ENCODE data around the gene TMPRSS13. TPM values are rescaled to one million over a fixed set of nuclear protein-coding genes. Genes with fewer than 3 reads are reported as not detected.
"Not testable (repeated sequence)": the region's sequence is repeated elsewhere in the genome, so short reads cannot be mapped to it uniquely, and the experiment has no call there.

TMPRSS13 gene
- total RNA-seq = 0.39 TPM
- long read RNA-seq = 0 reads

DNA sequence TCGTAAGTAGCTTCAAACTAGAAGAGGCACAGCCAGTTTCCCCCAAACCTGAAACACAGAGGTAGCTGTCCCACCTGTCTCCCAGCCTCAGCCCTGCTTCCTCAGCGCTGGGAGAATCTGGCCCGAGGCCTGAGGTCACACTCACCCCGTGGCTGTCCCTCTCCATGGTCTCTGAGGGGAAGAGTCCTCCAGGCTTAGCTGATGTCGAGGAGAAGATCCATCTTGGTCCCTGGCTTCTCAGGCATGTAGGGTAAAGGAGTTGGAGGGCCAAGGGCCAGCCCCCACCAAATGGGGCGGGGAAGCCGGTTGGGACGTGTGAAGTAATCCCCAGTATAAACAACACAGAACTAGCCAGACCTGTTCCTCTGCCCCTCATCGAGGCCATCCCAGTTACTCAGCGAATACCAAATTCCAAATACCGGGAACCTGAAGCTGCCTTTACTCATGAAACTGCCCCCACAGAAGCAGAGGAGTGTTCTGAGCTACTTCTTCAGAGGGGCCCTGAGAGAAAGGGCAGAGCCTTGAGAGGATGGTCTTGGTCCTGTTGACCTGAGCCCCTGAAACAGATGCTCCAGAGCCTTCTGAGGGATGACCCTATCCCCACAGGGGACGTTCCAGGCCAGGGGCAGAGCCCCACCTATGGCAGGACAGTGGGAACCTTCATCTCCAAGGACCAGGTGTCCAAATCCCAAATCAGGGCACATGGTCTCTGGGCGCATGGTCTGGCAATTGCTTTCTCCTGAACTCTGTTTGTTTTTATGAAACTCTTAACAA is at the start of gene TMPRSS13:
TSS of gene TMPRSS13 (minus strand) at position 261 of the 774 bp plus-strand sequence. CDS start at position 166, 95 bp downstream.
- no peak for DNase-seq (ENCODE audit: low spot score)

GRCh38 chr11:117978991-117979390 is 49.8 kb upstream of the TMPRSS13 start:
- no peak for DNase-seq (ENCODE audit: low spot score)

- DNase-seq (ENCODE audit: low spot score) = not testable (repeated sequence)
Observed at GRCh38 chr11:117978291-117978910, 49.2 kb upstream of the TMPRSS13 start.

DNA sequence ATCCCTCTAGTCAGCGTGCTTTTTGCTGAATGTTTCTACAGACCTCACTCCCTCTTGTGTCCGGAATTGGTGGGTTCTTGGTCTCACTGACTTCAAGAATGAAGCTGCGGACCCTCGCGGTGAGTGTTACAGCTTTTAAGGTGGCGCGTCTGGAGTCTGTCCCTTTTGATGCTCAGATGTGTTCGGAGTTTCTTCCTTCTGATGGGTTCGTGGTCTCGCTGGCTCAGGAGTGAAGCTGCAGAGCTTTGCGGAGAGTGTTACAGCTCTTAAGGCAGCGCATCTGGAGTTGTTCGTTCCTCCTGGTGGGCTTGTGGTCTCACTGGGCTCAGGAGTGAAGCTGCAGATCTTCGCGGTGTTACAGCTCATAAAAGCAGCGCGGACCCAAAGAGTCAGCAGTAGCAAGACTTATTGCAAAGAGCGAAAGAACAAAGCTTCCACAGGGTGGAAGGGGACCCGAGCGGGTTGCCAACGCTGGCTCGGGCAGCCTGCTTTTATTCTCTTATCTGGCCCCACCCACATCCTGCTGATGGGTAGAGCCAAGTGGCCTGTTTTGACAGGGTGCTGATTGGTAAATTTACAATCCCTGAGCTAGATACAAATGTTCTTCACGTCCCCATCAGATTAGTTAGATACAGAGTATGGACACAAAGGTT is 48.5 kb upstream of the TMPRSS13 start:
- not testable (repeated sequence) for DNase-seq (ENCODE audit: low spot score)

- DNase-seq (ENCODE audit: low spot score) = no peak
Observed at GRCh38 chr11:117977029-117977428, 47.8 kb upstream of the TMPRSS13 start.

- no peak for DNase-seq (ENCODE audit: low spot score)
Observed at GRCh38 chr11:117976445-117976844, 47.2 kb upstream of the TMPRSS13 start.

DNA sequence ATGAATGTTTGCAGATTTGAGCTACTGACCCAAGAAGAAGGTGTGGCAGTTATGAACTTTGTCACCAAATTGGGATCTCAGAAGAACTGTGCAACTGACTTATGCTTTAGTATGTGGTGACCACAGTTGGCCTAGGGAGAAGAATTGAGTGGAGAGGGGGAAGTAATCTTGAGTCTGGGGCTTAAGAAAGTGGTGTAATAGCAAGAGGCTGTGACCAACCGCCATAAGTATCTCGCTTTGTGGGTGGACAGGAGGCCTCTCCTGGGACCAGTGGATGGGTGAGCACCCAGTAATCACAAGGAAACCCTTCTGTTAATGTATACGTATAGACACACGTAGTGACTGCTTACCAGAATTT is 44.3 kb upstream of the TMPRSS13 start:
- no peak for DNase-seq (ENCODE audit: low spot score)

DNA sequence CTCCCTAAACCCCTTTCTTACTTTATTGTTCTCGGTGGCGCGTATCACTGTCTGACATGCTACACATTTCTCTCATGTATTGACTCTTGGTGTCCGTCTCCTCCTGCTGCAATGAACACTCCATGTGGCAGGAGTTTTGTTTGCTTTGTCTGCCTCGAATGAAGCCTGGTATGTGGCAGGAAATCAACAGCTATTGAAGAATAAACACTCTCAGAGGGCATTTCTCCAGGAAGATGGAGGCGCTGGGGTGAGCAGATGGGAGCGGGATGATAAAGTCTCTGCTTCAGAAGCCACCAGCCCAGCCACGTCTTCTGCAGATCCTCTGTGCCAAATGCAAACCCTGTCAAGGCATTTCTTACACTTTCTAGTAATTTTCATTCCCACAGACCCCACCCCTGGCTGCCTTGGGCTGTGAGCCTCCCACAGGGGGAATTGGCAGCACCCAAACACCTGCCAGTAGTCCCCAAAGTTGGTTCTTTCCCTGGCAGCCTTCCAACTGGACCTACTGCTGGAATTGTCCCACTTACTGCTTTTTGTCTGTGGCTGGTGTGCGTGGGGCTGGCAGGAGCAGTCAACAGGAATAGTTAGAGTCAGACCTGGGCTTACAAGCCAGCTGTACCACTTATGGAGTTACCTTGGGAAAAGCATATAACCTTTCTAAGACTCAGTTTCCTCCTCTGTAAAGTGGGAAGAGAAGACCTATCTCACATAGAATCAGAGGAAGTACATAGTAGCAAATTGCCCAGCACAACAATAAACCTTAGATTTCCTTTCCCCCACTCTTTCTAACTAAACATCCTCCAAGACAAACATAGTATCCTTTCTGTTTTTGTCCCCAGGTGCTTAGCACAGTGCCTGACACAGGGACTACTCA is 43.7 kb upstream of the TMPRSS13 start:
- no peak for DNase-seq (ENCODE audit: low spot score)

DNA sequence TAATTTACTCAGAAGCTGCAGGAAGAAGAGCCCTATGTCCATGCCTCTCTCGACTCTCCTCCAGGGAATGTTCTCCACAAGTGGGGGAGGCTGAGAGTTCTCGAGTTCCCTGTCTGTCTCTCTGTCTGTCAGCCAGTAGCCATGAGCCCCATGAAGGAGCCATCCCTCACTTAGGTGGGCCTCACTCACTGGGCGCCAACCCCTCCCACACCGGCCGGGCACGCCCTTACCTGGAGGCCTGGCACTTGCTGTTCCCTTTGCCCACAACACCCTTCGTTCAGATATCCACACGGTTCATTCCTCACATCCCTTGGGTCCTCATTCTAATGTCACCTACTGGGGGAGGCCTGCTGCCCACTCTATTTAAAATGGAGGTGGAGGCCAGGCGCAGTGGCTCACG is 42.8 kb upstream of the TMPRSS13 start:
- DNase-seq (ENCODE audit: low spot score) = no peak

GRCh38 chr11:117970400-117971024 is 41.3 kb upstream of the TMPRSS13 start:
- no peak for DNase-seq (ENCODE audit: low spot score)

- peak; percentile 39 for DNase-seq (ENCODE audit: low spot score)
Observed at GRCh38 chr11:117969160-117969991, 40.2 kb upstream of the TMPRSS13 start.

GRCh38 chr11:117966908-117967307 is 37.7 kb upstream of the TMPRSS13 start:
- DNase-seq (ENCODE audit: low spot score) = peak; percentile 24

GRCh38 chr11:117962826-117963225 is 33.6 kb upstream of the TMPRSS13 start:
- DNase-seq (ENCODE audit: low spot score) = no peak

- peak; percentile 68 for DNase-seq (ENCODE audit: low spot score)
Observed at GRCh38 chr11:117961896-117962295, 32.7 kb upstream of the TMPRSS13 start.

DNA sequence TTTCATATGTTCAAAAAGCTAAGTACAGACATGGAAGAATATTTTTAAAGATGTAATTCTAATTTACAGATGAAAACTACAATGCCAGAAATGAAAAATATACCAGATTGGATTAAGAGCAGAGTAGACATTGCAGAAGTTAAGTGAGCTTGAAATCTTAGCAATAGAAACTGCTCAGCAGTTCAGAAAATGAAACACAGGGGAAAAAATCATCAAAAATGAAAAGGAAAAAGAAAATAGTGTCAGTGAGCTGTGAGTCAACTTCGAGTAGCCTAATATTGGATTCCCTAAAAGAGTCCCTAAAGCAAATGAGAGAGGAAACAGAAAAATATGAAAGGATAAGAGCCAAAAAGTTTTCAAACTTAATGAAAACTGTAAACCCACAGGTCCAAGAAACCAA is 31.2 kb upstream of the TMPRSS13 start:
- no peak for DNase-seq (ENCODE audit: low spot score)

- no peak for DNase-seq (ENCODE audit: low spot score)
Observed at GRCh38 chr11:117959438-117960149, 30.4 kb upstream of the TMPRSS13 start.

- no peak for DNase-seq (ENCODE audit: low spot score)
Observed at GRCh38 chr11:117958949-117959348, 29.7 kb upstream of the TMPRSS13 start.

GRCh38 chr11:117953024-117953671 is 23.9 kb upstream of the TMPRSS13 start:
- no peak for DNase-seq (ENCODE audit: low spot score)
